Liver (tissue), 9 donors: Measurements from ENCODE around the gene ZNF33B. TPM values are rescaled to one million over a fixed set of nuclear protein-coding genes. Genes with fewer than 3 reads are reported as not detected.

Experiments used
- DNase-seq: peaks from one replicate; pipeline ENCODE4 v3.0.0-alpha.2; 2017; ENCODE audit warnings: low spot score
- H3K27ac ChIP-seq, 2 donors: one replicate each; pipeline ENCODE4 v1.7.0; 2013; ENCODE audit warnings: inconsistent platforms in 2 of 2, low read length in 2 of 2, control low read depth in 1 of 2, low read depth in 1 of 2, mild to moderate bottlenecking in 1 of 2
- H3K27me3 ChIP-seq, 4 donors: one replicate each; pipeline versions ENCODE4 v1.6.1 to v1.7.0; 2013; ENCODE audit warnings: low read length in 3 of 4, inconsistent platforms in 1 of 4, mild to moderate bottlenecking in 1 of 4, moderate library complexity in 1 of 4; ENCODE audit not compliant: control insufficient read depth in 4 of 4, insufficient read depth in 4 of 4
- H3K36me3 ChIP-seq, 4 donors: one replicate each; pipeline versions ENCODE4 v1.6.1 to v1.7.0; 2013; ENCODE audit warnings: low read length in 3 of 4, mild to moderate bottlenecking in 3 of 4, low read depth in 1 of 4, moderate library complexity in 1 of 4; ENCODE audit not compliant: control insufficient read depth in 4 of 4, insufficient read depth in 3 of 4
- H3K4me1 ChIP-seq, 4 donors: one replicate each; pipeline versions ENCODE4 v1.6.1 to v1.7.0; 2013; ENCODE audit warnings: low read length in 3 of 4, mild to moderate bottlenecking in 3 of 4, moderate library complexity in 1 of 4; ENCODE audit not compliant: control insufficient read depth in 4 of 4, insufficient read depth in 4 of 4
- H3K4me3 ChIP-seq, 3 donors: one replicate each; pipeline versions ENCODE4 v1.6.1 to v1.7.0; 2013; ENCODE audit warnings: low read length in 3 of 3, control low read depth in 1 of 3, low read depth in 1 of 3, mild to moderate bottlenecking in 1 of 3
- H3K9ac ChIP-seq, 2 donors: one replicate each; pipeline ENCODE4 v1.7.0; 2013; ENCODE audit warnings: low read length in 2 of 2, mild to moderate bottlenecking in 2 of 2, moderate library complexity in 2 of 2, control low read depth in 1 of 2, low read depth in 1 of 2
- H3K9me3 ChIP-seq, 4 donors: one replicate each; pipeline versions ENCODE4 v1.6.1 to v1.7.0; 2013; ENCODE audit warnings: low read length in 3 of 4; ENCODE audit not compliant: control insufficient read depth in 4 of 4
- ATF3 ChIP-seq: IDR thresholded peaks from 2 replicates; pipeline ENCODE4 v1.6.1; 2016; ENCODE audit warnings: antibody characterized with exemption
- EGR1 ChIP-seq, 2 donors: IDR thresholded peaks; 2 replicates each; pipeline ENCODE4 v1.6.1; 2016 to 2018; ENCODE audit warnings: antibody characterized with exemption in 2 of 2, low read depth in 2 of 2
- FOXA1 ChIP-seq: IDR thresholded peaks from 2 replicates; pipeline ENCODE4 v1.6.1; 2016; ENCODE audit warnings: antibody characterized with exemption
- FOXA2 ChIP-seq: IDR thresholded peaks from 2 replicates; pipeline ENCODE4 v1.6.1; 2016; ENCODE audit warnings: antibody characterized with exemption
- GABPA ChIP-seq, 2 donors: IDR thresholded peaks in 1 of 2; conservative IDR thresholded peaks in 1 of 2; 2 replicates each; pipeline ENCODE4 v1.6.1; 2016; ENCODE audit warnings: antibody characterized with exemption in 2 of 2, mild to moderate bottlenecking in 1 of 2, moderate library complexity in 1 of 2
- HNF4A ChIP-seq, 2 donors: conservative IDR thresholded peaks; 2 replicates each; pipeline ENCODE4 v1.6.1; 2016; ENCODE audit warnings: antibody characterized with exemption in 2 of 2, mild to moderate bottlenecking in 2 of 2
- HNF4G ChIP-seq: IDR thresholded peaks from 2 replicates; pipeline ENCODE4 v1.6.1; 2016; ENCODE audit warnings: antibody characterized with exemption
- JUND ChIP-seq, 2 donors: IDR thresholded peaks; 2 replicates each; pipeline ENCODE4 v1.6.1; 2016; ENCODE audit warnings: antibody characterized with exemption in 2 of 2
- NR2F2 ChIP-seq: IDR thresholded peaks from 2 replicates; pipeline ENCODE4 v1.6.1; 2016; ENCODE audit warnings: antibody characterized with exemption
- RAD21 ChIP-seq, 2 donors: IDR thresholded peaks; 2 replicates each; pipeline ENCODE4 v1.6.1; 2016; ENCODE audit warnings: antibody characterized with exemption in 2 of 2, mild to moderate bottlenecking in 2 of 2
- REST ChIP-seq: IDR thresholded peaks from 2 replicates; pipeline ENCODE4 v1.6.1; 2016; ENCODE audit warnings: antibody characterized with exemption, mild to moderate bottlenecking
- RXRA ChIP-seq, 2 donors: IDR thresholded peaks; 2 replicates each; pipeline ENCODE4 v1.6.1; 2017 to 2018; ENCODE audit warnings: antibody characterized with exemption in 2 of 2, mild to moderate bottlenecking in 1 of 2
- SP1 ChIP-seq: IDR thresholded peaks from 2 replicates; pipeline ENCODE4 v1.6.1; 2018; ENCODE audit warnings: antibody characterized with exemption, mild to moderate bottlenecking
- TAF1 ChIP-seq: conservative IDR thresholded peaks from 2 replicates; pipeline ENCODE4 v1.6.1; 2016; ENCODE audit warnings: antibody characterized with exemption, mild to moderate bottlenecking
- YY1 ChIP-seq: IDR thresholded peaks from 2 replicates; pipeline ENCODE4 v1.6.1; 2016; ENCODE audit warnings: antibody characterized with exemption, mild to moderate bottlenecking
- WGBS: extraction: QIAGEN DNeasy Blood & Tissue Kit; methylation state at CpG from one replicate; pipeline ENCODE4 v1.1.7; 2013; 5-methylcytosine and 5-hydroxymethylcytosine counted together
- polyA plus RNA-seq, 2 donors: library from polyadenylated mRNA; stranded (reverse) in 1 of 2; unstranded in 1 of 2; fragments of 200-250 nt in 1 of 2; fragments of >200 nt in 1 of 2; fragmentation: Nextera tagmentation in 1 of 2; extraction: Ambion mirVana in 1 of 2; gene quantifications; one replicate each; pipeline versions ENCODE4 v1.2.1 to v1.2.3, GENCODE V29; 2013 to 2015
- total RNA-seq, 2 donors: library from RNA; depleted of rRNA; stranded (reverse); fragments of >200 nt; gene quantifications; one replicate each; pipeline ENCODE4 v1.2.3, GENCODE V29; 2014
- TF ChIP-seq, protein P1 (sequence below): fragments of 150-350 bp; IDR thresholded peaks from 2 replicates; pipeline ENCODE4 v1.5.1; 2017; ENCODE audit warnings: improper control_type of control experiment, low read depth, low read length; ENCODE audit not compliant: missing input control
- TF ChIP-seq, protein P2 (sequence below): IDR thresholded peaks from 2 replicates; pipeline ENCODE4 v1.6.1; 2016; ENCODE audit warnings: antibody characterized with exemption
- TF ChIP-seq, protein P3 (sequence below): IDR thresholded peaks from 2 replicates; pipeline ENCODE4 v1.6.1; 2016; ENCODE audit warnings: antibody characterized with exemption
- donor health status: healthy.
- donor health status: healthy.
- donor health status: healthy.
- donor health status: healthy.
- donor health status: healthy.

ZNF33B gene
- total and polyA plus RNA-seq, 4 donors: 5.6 to 16.0 (median 8.5) TPM

GRCh38 chr10:42645516-42645915 is 7.1 kb upstream of the ZNF33B start:
- Histone ChIP-seq H3K4me1 (peaks cover 0 to 14% (median 12%) of the 10 kb centered on the region in 4 donors), H3K27me3 (no peaks in the 10 kb centered on the region), H3K27ac (no peak overlapping the region), H3K4me3 (no peak overlapping the region), H3K9ac (no peak overlapping the region), H3K36me3 (no peaks in the 10 kb centered on the region), H3K9me3 (no peaks in the 10 kb centered on the region)
- DNase-seq: no peak
- 89% methylated on average over 12 of the region's 12 CpGs for WGBS
- TF ChIP-seq JUND (IDR thresholded peaks at IDR 0.05) (no peak), FOXA1 (no peak), ATF3 (no peak), RAD21 (IDR thresholded peaks at IDR 0.05) (no peak), EGR1 (IDR thresholded peaks at IDR 0.05; ENCODE audit: low read depth in 2 of 2) (no peak), GABPA (IDR thresholded peaks at IDR 0.05 in 1 of 2, conservative IDR thresholded peaks at IDR 0.05 in 1 of 2) (no peak), SP1 (no peak), TAF1 (no peak), YY1 (no peak), HNF4G (no peak), RXRA (IDR thresholded peaks at IDR 0.05) (no peak), REST (no peak), NR2F2 (no peak), HNF4A (conservative IDR thresholded peaks at IDR 0.05) (no peak), FOXA2 (no peak)
- TF ChIP-seq, protein P1, sequence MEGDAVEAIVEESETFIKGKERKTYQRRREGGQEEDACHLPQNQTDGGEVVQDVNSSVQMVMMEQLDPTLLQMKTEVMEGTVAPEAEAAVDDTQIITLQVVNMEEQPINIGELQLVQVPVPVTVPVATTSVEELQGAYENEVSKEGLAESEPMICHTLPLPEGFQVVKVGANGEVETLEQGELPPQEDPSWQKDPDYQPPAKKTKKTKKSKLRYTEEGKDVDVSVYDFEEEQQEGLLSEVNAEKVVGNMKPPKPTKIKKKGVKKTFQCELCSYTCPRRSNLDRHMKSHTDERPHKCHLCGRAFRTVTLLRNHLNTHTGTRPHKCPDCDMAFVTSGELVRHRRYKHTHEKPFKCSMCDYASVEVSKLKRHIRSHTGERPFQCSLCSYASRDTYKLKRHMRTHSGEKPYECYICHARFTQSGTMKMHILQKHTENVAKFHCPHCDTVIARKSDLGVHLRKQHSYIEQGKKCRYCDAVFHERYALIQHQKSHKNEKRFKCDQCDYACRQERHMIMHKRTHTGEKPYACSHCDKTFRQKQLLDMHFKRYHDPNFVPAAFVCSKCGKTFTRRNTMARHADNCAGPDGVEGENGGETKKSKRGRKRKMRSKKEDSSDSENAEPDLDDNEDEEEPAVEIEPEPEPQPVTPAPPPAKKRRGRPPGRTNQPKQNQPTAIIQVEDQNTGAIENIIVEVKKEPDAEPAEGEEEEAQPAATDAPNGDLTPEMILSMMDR: no peak
- TF ChIP-seq, protein P2, sequence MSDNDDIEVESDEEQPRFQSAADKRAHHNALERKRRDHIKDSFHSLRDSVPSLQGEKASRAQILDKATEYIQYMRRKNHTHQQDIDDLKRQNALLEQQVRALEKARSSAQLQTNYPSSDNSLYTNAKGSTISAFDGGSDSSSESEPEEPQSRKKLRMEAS: no peak
- TF ChIP-seq, protein P3, sequence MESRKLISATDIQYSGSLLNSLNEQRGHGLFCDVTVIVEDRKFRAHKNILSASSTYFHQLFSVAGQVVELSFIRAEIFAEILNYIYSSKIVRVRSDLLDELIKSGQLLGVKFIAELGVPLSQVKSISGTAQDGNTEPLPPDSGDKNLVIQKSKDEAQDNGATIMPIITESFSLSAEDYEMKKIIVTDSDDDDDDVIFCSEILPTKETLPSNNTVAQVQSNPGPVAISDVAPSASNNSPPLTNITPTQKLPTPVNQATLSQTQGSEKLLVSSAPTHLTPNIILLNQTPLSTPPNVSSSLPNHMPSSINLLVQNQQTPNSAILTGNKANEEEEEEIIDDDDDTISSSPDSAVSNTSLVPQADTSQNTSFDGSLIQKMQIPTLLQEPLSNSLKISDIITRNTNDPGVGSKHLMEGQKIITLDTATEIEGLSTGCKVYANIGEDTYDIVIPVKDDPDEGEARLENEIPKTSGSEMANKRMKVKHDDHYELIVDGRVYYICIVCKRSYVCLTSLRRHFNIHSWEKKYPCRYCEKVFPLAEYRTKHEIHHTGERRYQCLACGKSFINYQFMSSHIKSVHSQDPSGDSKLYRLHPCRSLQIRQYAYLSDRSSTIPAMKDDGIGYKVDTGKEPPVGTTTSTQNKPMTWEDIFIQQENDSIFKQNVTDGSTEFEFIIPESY: no peak
